Right renal pelvis (tissue), 4 donors: ENCODE results near the gene GNAT1. TPM values are rescaled to one million over a fixed set of nuclear protein-coding genes. Genes with fewer than 3 reads are reported as not detected.
"Not testable (repeated sequence)": the region's sequence is repeated elsewhere in the genome, so short reads cannot be mapped to it uniquely, and the experiment has no call there.

ENCODE experiments used
- DNase-seq, 4 donors: peaks; one replicate each; pipeline ENCODE4 v3.0.0-alpha.2; 2013; ENCODE audit warnings: low read depth in 4 of 4, low spot score in 3 of 4, missing footprints in 1 of 4
- polyA plus RNA-seq, 4 donors: library from polyadenylated mRNA; unstranded; fragments of 120-200 nt; gene quantifications; one replicate each; pipeline ENCODE4 v1.2.1, GENCODE V29; 2013; ENCODE audit not compliant: insufficient read length in 4 of 4

The GNAT1 gene
- polyA plus RNA-seq, 4 donors, result 0.03 to 0.10 TPM; not detected in 2

- no peak for DNase-seq
Observed at GRCh38 chr3:50201573-50202315, 10.3 kb downstream of the GNAT1 start.

DNA sequence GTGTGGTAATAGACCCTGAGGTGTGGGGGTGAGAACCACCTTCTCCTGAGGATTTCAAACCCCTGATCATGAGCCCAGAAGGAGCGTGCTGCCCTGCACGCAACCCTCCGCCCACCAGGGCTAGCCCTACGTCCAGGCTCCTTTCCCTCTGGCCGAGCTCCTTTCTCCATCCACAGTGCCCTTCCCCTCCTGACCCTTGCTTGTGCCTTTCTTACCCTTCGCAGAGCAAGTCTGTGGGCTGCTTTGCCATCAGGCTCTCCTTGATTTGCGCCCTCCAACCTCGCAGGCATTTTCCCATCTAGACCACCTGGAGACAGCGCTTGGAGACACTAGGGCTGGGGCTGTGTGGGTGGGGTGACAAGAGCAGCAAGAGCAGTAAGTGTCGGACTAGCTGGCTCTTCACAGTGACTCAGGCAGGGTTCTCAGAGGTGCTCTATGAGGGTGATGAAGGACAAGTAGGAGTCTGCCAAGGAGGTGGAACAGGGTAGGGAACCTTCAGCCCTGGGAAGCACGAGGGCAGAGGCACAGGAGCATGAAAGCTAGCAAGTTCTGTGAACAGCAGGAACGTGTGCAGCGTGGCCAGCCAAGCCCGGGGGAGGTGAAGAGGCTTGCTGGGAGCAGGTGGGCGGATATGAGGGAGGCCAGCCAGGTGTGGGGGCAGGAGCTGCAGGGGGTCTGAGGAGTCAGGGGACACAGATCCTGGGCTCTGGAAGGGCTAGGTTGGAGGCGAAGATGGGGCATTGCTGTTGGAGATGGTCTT is 11.1 kb downstream of the GNAT1 start:
- no peak for DNase-seq

GRCh38 chr3:50203113-50203808 is 11.9 kb downstream of the GNAT1 start:
- DNase-seq, result no peak

- no peak for DNase-seq
Observed at GRCh38 chr3:50203809-50204803, 12.7 kb downstream of the GNAT1 start.

- no peak for DNase-seq
Observed at GRCh38 chr3:50204804-50205412, 13.5 kb downstream of the GNAT1 start, which contains the start of gene SLC38A3. TSS of gene SLC38A3 (plus strand) at chr3:50205271. CDS start at chr3:50214200, 8,929 bp downstream.

DNA sequence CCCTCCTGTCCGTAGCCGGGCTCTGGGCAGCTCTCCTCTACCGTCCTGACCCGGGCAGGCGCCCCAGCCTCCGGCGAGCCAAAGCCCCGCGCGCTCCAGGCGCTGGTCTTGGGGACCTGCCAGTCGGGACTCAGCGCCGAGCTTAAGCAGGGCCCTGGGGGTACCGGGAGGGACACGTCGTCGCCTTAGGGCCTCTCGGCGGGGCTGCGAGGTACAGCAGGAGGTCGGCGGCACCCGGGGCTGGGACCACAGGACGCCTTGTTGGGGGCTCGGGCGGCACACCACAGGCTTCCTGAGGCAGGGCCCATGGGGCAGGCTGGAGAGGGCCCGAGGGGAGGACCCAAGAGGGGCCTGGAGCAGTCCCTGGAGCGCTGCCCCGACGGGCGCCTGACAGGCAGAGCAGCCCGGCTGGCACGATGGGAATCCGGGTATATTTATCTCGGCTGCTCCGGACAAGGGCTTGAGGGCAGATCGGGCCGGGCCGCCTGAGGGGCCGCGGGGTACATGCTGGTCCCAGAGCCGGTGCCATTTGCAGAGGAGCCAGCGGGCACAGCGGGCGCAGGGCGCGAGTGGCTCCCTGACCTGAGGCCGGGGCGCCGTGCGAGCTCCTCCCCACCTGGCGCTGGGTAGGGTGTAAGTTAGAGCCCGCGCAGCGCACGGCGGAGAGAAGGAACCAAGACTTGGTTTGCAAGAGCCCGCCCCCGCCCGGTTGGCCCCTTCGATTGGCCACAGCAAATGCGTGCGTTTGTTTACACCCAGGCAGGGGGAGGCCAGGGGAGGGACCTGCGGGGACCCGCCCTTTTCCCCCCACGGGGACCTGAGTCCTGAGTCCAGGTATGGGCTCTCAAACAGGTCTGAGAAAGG is 14.2 kb downstream of the GNAT1 start:
- no peak for DNase-seq

DNA sequence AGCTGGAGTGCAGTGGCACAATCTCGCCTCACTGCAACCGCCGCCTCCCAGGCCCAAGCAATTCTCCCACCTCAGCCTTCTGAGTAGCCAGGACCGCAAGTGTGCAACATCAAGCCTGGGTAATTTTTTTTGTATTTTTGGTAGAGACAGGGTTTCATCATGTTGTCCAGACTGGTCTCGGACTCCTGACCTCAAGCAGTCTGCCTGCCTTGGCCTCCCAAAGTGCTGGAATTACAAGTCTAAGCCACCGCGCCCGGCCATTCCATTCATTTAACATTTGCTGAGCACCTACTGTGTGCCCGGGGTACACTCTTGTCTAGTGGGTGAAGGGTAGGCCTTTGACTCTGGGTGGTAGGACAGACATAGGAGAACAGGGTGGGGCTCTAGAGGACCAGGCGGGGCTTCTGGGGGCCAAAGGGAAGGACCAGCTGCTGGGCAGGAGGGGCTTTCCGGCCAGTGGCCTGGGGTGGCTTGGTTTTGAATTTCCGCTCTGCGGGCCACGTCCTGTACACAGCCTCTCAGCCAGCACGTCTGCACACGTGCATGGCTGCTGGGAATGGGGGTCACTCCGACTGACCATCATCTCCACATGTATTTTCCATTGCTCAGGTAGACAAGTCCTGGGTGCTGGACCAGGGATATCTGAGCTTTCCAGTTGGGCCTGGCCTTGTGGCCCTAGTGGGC is 16.1 kb downstream of the GNAT1 start:
- no peak for DNase-seq

DNA sequence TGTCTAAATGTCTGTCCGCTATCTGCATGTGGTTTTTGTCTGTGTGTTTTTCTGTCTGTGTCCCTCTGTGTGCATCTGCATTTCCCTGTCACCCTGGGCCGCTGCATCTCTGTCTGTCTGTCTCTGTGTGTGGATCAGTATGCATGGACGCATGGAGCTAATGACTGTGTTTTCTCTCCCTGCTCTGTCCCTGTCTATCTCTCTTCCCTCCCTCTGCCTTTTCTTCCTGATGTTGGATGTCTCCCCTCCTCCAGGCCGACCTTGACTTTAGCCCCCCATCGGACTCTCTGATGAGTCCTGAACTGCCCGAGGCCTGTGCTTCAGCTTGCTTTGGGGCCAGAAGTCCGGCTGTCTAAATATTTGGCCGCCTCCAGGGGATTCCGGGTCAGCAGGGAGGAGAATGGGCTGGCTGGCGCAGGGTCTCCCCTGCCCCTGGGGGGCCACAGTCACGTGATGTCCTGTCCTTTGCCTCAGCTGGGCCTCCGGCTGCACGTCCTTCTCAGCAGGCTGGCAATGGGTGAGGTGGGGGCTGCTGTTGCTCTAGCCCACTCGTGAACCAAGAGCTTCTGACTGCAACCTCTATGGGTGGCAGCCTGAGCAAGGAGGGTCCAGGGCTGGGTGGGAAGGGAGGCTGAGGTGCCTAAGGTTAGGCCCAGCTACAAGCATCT is 17.4 kb downstream of the GNAT1 start:
- DNase-seq, result no peak

GRCh38 chr3:50210176-50210509 is 18.7 kb downstream of the GNAT1 start:
- DNase-seq, result no peak

GRCh38 chr3:50210510-50211367 is 19.3 kb downstream of the GNAT1 start:
- no peak for DNase-seq

DNA sequence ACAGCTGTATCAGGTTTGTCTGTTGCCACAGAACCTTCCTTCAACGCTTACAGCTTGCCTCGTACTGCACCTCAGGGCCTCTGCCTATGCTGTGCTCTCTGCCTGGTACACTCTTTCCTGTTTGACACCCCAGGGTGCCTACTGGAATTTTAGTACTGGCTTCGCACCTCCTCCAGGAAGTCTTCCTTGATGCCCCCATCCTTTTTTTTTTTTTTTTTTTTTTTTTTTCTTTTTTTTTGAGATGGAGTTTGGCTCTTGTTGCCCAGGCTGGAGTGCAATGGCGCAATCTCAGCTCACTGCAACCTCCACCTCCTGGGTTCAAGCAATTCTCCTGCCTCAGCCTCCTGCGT is 19.9 kb downstream of the GNAT1 start:
- not testable (repeated sequence) for DNase-seq

DNA sequence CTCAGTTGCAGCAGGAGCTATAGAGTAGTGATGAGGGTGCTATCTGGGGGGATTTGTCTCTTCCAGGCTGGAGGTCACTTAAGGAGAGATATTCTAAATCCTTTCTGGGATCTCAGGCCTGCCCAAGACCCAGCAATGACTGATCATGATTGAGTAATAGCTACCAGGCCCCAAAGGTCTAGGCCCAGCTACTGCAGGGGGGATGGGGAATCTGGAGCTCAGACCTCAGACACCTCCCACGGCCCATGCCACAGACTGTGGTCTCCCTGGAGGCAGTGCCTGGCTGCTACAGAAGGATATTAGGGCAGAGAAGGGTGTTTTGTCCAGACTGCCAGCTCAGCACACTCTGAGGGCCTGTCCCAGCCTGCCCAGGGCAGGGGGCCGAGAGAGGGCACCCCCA is 20.5 kb downstream of the GNAT1 start:
- DNase-seq, result no peak

- DNase-seq, result no peak
Observed at GRCh38 chr3:50212502-50212901, 21.1 kb downstream of the GNAT1 start.

GRCh38 chr3:50212971-50213370 is 21.6 kb downstream of the GNAT1 start:
- DNase-seq, result no peak

- no peak for DNase-seq
Observed at GRCh38 chr3:50213373-50213772, 22.0 kb downstream of the GNAT1 start.

DNA sequence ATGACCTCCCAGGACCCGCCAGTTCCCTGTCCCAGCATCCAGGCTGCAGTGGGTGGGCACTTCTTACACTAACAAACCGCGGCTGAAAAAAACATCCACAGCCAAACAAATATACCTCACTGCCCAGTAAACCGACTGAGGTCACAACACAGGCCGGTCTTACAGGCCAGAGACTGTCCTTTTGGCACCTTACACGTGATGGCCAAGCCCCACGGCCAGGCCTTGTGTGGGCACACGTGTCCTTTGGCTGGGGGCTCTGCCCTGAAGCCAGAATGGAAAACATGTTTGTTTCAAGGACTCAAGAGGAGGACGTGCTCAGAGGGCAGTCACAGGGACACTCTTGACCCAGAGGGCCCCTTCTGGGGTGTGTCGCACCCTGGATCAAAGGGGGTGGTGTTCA is 23.4 kb downstream of the GNAT1 start:
- DNase-seq, result no peak

DNA sequence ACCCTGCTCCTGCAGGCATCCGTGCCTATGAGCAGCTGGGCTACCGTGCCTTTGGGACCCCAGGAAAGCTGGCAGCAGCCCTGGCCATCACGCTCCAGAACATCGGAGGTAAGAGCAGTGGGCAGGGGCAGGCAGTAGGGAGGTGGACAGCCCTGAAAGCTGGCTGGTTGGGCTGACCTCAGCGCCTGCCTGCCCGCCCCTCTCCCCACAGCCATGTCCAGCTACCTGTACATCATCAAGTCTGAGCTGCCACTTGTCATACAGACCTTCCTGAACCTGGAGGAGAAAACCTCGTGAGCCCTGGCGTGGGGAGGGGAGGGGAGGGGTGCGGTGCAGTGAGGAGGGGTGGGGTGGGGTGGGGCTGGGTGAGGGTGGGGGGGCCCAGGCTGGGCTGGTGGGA is 24.1 kb downstream of the GNAT1 start:
- no peak for DNase-seq
